BJ (cell line): ENCODE measurements around the gene FHOD1. TPM values are rescaled to one million over a fixed set of nuclear protein-coding genes. Genes with fewer than 3 reads are reported as not detected.

ENCODE experiments used
- CTCF ChIA-PET: fragments of 350-600 bp; formaldehyde crosslinking; extraction: SDS; loops from one replicate; lab custom pipeline; 2021; ENCODE audit warnings: antibody characterized with exemption, inconsistent platforms; lab: Yijun Ruan, JAX
- POLR2A ChIA-PET: fragments of 300-600 bp; sonication (Branson Sonifier 250); formaldehyde crosslinking; extraction: SDS; loops from one replicate; lab custom pipeline; 2021; ENCODE audit warnings: antibody characterized with exemption; lab: Charles Lee
- DNase-seq: peaks from one replicate; pipeline ENCODE4 v3.0.0-alpha.2; 2011; ENCODE audit warnings: low read depth
- H3K27me3 ChIP-seq: 2 replicates; pipeline ENCODE4 v1.6.0; 2011; ENCODE audit warnings: low read length; ENCODE audit not compliant: control insufficient read depth, insufficient read depth
- H3K36me3 ChIP-seq: 2 replicates; pipeline ENCODE4 v1.5.1; 2011; ENCODE audit warnings: low read length; ENCODE audit not compliant: control insufficient read depth, insufficient read depth
- H3K4me3 ChIP-seq: 2 replicates; pipeline ENCODE4 v1.5.1; 2011; ENCODE audit warnings: low read depth, mild to moderate bottlenecking, control low read depth, low read length
- polyA plus RNA-seq: library from polyadenylated mRNA; depleted of rRNA; stranded (reverse); fragments of >200 nt; gene quantifications from 2 replicates; pipeline ENCODE4 v1.2.3, GENCODE V29; 2011
- TF ChIP-seq, protein P1 (sequence below): IDR thresholded peaks from 2 replicates; pipeline ENCODE4 v1.5.1; 2011; ENCODE audit warnings: low read depth, mild to moderate bottlenecking, control low read depth, inconsistent platforms, low read length, moderate library complexity; ENCODE audit not compliant: insufficient read depth

FHOD1 gene
- polyA plus RNA-seq, 1 experiment: 23.0 TPM

DNA sequence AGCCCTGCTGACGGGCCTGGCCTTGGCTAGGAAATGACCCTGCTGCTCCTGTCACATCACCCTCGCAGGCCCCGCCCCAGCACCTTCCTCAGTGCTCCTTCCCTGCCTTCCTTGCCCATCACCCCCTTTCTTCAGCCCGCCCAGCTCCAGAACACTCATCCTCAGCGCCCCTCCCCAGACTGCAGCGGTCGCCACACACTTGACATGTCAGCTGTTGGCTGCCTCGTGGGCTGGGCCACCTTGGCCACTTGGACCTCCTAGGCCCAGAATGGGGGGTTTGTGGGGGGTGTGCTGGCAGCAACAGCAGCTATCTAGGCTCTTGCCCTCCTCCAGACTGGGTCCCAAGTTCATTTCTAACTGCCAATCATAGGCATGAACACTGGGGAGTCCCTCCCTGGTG is 37.7 kb downstream of the FHOD1 start:
- CTCF ChIA-PET: interaction anchor here (0.8 to 1.6 kb wide), 2 partner anchors 11 to 12 kb away, joined by 3 to 10 read pairs; partner anchors contain the start of gene ELMO3

DNA sequence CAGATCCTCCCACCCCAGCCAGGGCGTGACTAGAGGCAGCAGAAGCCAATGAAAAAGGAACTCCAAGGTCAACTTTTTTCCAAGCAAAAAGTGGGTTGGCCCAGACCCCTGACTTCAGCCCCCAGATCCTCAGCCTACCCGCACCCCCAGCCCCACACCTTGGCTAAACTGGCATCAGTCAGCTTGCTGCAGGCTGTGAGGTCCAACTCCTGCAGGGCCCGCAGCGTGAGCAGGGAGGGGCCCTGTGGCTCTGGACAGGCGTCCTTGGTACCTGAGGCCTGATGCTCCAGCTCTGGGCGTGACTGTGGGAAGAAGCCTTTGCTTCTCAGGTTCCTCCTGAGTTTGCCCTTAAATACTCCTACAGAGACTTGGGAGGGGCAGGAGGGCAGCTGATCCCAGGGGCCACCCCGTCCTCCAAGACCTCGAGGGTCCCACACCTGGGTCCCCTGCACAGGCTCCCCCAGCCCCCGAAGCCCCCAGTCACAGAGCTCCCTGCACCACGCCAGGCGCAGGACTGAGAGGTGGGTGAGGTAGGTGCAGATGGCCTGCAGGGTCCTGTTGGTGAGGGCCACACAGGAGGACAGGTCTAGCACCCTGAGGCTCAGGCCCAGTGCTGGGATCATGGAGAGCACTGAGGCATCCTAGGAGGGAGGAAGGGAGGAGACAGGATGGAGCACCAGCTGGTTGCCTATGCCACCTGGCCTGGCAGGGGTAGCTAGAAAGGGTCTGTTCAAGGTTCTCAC is 39.0 kb downstream of the FHOD1 start:
- TF ChIP-seq, protein P1, sequence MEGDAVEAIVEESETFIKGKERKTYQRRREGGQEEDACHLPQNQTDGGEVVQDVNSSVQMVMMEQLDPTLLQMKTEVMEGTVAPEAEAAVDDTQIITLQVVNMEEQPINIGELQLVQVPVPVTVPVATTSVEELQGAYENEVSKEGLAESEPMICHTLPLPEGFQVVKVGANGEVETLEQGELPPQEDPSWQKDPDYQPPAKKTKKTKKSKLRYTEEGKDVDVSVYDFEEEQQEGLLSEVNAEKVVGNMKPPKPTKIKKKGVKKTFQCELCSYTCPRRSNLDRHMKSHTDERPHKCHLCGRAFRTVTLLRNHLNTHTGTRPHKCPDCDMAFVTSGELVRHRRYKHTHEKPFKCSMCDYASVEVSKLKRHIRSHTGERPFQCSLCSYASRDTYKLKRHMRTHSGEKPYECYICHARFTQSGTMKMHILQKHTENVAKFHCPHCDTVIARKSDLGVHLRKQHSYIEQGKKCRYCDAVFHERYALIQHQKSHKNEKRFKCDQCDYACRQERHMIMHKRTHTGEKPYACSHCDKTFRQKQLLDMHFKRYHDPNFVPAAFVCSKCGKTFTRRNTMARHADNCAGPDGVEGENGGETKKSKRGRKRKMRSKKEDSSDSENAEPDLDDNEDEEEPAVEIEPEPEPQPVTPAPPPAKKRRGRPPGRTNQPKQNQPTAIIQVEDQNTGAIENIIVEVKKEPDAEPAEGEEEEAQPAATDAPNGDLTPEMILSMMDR: no peak
- H3K27me3 ChIP-seq: no peaks in the 10 kb centered on the region
- peaks cover 8% of the 10 kb centered on the region for H3K36me3 ChIP-seq
- ChIA-PET POLR2A (no interaction called here), CTCF (interaction anchor here (0.8 to 1.6 kb wide), 3 partner anchors 10 to 187 kb away, joined by 3 to 10 read pairs (median 4); partner anchors contain the start of genes ELMO3 and NOL3)
- H3K4me3 ChIP-seq: no peak overlapping the region
- DNase-seq: no peak

More for the DNA sequence above, 37.7 kb downstream of the FHOD1 start:
- H3K36me3 ChIP-seq: peaks cover 4% of the 10 kb centered on the region
- POLR2A ChIA-PET: interaction anchor here (0.6 kb wide), 1 partner anchor 742 kb away, joined by 3 read pairs; no protein-coding TSS in a partner anchor
- H3K27me3 ChIP-seq: no peaks in the 10 kb centered on the region
- no peak overlapping the region for H3K4me3 ChIP-seq
- DNase-seq: no peak
- TF ChIP-seq, protein P1: no peak

DNA sequence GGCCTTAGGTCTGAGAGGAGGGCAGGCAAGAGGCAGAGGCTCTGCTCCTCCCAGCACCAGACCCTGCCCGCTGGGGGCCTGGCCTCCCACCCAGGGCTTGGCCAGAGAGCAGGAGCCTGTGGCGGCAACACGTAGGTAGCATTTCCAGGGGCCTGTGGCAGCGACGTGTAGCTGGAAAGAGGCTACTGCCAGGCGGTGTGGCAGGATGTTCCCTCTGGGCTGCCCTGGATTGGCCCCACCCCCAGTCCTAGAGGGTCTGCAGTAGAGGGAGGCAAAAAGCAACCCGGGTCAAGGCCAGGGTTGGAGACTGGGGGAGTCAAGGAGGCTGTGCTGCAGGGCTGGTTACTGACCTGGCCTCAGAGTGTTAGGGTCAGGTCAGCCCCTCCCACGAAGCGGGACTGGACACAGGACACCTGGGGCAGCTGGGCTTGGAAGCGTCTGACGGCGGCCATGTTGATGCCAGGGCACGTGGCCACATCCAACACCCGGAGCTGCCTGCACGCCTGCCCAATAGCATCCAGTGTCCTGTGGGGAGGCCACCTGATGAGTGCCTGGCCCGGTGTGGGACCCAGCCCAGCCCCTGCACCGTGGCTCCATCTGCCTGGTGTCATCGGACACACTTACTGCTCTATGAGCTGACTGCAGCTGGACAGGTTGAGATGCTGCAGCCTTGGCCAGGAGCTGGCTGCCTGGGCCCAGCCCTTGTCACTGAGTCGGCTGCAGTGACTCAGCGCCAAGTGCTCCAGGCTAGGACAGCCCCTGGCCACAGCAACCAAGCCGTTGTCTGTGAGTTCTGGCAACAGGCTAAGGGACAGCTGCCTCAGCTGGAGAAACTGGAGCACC is 39.8 kb downstream of the FHOD1 start:
- CTCF ChIA-PET: no interaction called here
- POLR2A ChIA-PET: no interaction called here
- DNase-seq: peak; percentile 5
- peaks cover 12% of the 10 kb centered on the region for H3K36me3 ChIP-seq
- TF ChIP-seq, protein P1: no peak
- no peaks in the 10 kb centered on the region for H3K27me3 ChIP-seq
- no peak overlapping the region for H3K4me3 ChIP-seq

DNA sequence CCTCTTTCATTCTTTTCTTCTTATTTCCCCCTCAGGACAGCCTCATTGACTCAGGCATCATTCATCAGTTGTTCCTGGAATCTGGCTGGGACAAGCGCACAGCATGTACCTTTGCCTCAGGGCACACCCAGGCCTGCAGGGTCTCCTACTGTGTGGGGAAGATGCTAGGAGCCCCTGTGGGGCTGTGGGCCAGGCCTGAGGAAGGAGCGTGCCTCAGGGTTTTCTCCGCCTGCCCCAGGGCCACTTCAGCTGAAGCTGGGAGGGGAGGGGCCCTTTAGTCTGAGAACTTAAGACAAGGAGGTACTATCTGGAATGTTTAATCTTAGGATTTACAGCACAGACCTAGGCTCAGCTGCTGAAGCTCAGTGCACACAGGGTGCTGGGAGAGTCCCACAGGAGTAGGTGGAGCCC is 40.4 kb downstream of the FHOD1 start:
- no peak overlapping the region for H3K4me3 ChIP-seq
- H3K27me3 ChIP-seq: no peaks in the 10 kb centered on the region
- ChIA-PET CTCF (no interaction called here), POLR2A (no interaction called here)
- no peak for DNase-seq
- peaks cover 12% of the 10 kb centered on the region for H3K36me3 ChIP-seq
- TF ChIP-seq, protein P1: no peak
